Left lung (tissue), 10 donors: ENCODE measurements around the gene SEC23A. TPM values are rescaled to one million over a fixed set of nuclear protein-coding genes. Genes with fewer than 3 reads are reported as not detected.

Experiments
- ATAC-seq: fragments of 200-7000 bp; cut with Tn5 transposase; one replicate; pipeline ENCODE4 v1.9.1; 2020; ENCODE audit warnings: moderate library complexity
- DNase-seq, 4 donors: peaks; one replicate each; pipeline ENCODE4 v3.0.0-alpha.2; 2013 to 2020
- H3K27ac ChIP-seq, 2 donors: fragments of 200-600 bp; sonication (generic) in 1 of 2; one replicate each; pipeline versions ENCODE4 v1.5.0 to v1.8.0; 2020 to 2021
- H3K27me3 ChIP-seq, 2 donors: fragments of 200-600 bp; sonication (generic) in 1 of 2; one replicate each; pipeline versions ENCODE4 v1.5.0 to v1.8.0; 2020 to 2021
- H3K36me3 ChIP-seq, 2 donors: fragments of 200-600 bp; sonication (generic) in 1 of 2; one replicate each; pipeline versions ENCODE4 v1.5.0 to v1.8.0; 2020 to 2021
- H3K4me1 ChIP-seq, 2 donors: fragments of 200-600 bp; one replicate each; pipeline ENCODE4 v1.8.0; 2021
- H3K4me3 ChIP-seq, 2 donors: fragments of 200-600 bp; sonication (generic) in 1 of 2; one replicate each; pipeline versions ENCODE4 v1.5.0 to v1.8.0; 2020 to 2021; ENCODE audit warnings: mild to moderate bottlenecking in 1 of 2
- H3K9me3 ChIP-seq, 2 donors: fragments of 200-600 bp; sonication (generic) in 1 of 2; one replicate each; pipeline versions ENCODE4 v1.5.0 to v1.8.0; 2020 to 2021
- intact Hi-C, 2 donors: fragments of 100-400 bp; cut with DNase I; formaldehyde crosslinking; loops; one replicate each; pipeline versions ENCODE4 v1.11.2 to v1.14.2; 2022
- polyA plus RNA-seq, 6 donors: library from polyadenylated mRNA; unstranded; fragments of 120-200 nt; gene quantifications; one replicate each; pipeline ENCODE4 v1.2.1, GENCODE V29; 2013; ENCODE audit not compliant: insufficient read length in 6 of 6
- total RNA-seq, 2 donors: library from RNA; stranded (reverse); fragmentation: NEBNext Ultra II Directional; extraction: Animal tissue kit (Norgen Biotek cat#: 25700); gene quantifications; one replicate each; pipeline ENCODE4 v1.2.1, GENCODE V29; 2021
- TF ChIP-seq, protein P1 (sequence below), 2 donors: fragments of 200-600 bp; sonication (generic) in 1 of 2; IDR thresholded peaks; one replicate each; pipeline versions ENCODE4 v1.5.0 to v1.8.0; 2021; ENCODE audit warnings: antibody characterized with exemption in 2 of 2
- donor health status: DM: no; HTN: yes; CAD: no.
- donor health status: DM: no; HTN: no; CAD: no.

The SEC23A gene
- total and polyA plus RNA-seq, 8 donors = 59.3 to 81.7 (median 65.0) TPM

DNA sequence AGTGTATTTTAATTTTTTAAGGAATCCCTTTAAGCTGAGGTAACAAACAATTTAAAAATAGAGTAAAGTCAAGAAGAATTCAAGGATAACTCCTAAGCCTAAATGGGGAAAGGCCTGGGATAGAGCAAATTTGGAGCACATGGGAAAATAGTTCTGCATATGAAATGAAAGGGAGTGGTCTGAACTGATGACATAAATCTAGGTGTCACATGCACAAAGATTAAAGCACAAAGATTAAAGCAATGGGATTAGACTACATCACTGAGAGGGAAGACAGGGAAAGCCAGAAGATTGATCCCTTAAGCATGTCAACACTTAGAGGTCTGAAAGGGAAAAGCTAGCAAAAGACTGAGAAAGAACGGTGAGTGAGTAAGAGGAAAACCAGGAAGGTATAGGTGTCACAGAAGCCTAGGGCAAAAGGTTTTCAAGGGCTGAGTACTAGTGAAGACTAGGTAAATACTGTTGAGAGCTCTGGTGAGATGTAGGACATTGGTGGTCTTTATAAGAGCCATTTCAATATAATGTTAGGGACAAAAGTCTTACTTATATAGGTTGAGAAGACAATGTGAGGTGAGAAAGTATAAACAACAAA is 59.6 kb downstream of the SEC23A start:
- peaks cover 2 to 96% of the 10 kb centered on the region in 2 donors for H3K36me3 ChIP-seq
- H3K9me3 ChIP-seq = no peaks in the 10 kb centered on the region
- no peaks in the 10 kb centered on the region for H3K4me1 ChIP-seq
- H3K4me3 ChIP-seq = no peak overlapping the region
- intact Hi-C loops = no loop called here
- no peaks in the 10 kb centered on the region for H3K27me3 ChIP-seq
- TF ChIP-seq, protein P1, sequence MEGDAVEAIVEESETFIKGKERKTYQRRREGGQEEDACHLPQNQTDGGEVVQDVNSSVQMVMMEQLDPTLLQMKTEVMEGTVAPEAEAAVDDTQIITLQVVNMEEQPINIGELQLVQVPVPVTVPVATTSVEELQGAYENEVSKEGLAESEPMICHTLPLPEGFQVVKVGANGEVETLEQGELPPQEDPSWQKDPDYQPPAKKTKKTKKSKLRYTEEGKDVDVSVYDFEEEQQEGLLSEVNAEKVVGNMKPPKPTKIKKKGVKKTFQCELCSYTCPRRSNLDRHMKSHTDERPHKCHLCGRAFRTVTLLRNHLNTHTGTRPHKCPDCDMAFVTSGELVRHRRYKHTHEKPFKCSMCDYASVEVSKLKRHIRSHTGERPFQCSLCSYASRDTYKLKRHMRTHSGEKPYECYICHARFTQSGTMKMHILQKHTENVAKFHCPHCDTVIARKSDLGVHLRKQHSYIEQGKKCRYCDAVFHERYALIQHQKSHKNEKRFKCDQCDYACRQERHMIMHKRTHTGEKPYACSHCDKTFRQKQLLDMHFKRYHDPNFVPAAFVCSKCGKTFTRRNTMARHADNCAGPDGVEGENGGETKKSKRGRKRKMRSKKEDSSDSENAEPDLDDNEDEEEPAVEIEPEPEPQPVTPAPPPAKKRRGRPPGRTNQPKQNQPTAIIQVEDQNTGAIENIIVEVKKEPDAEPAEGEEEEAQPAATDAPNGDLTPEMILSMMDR (IDR thresholded peaks at IDR 0.05) = no peak
- DNase-seq = no peak
- no peak for ATAC-seq
- no peak overlapping the region for H3K27ac ChIP-seq

DNA sequence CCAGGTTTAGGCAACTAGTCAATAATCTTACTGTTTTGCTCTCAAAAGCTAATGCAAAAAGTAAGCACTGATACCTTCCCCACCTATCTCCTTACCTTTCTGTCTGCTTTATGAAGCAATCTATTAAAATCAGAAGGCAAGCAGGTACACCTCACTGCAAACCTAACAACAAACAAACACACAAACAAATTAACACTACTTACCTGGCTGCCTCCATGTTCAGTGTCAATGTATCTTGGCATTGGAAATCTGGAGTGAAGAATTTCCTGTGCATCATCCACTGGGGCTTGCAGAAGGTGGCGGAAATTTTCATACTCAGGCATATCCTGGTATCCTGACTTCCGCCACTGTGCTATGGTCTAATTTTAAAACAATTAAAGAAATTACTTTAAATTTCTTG is 62.5 kb downstream of the SEC23A start:
- no peaks in the 10 kb centered on the region for H3K4me1 ChIP-seq
- intact Hi-C loops = no loop called here
- no peak overlapping the region for H3K4me3 ChIP-seq
- TF ChIP-seq, protein P1 (IDR thresholded peaks at IDR 0.05) = no peak
- H3K9me3 ChIP-seq = no peaks in the 10 kb centered on the region
- H3K27ac ChIP-seq = no peak overlapping the region
- no peaks in the 10 kb centered on the region for H3K27me3 ChIP-seq
- ATAC-seq (no peak), DNase-seq (no peak)
- peaks cover 0 to 96% of the 10 kb centered on the region in 2 donors for H3K36me3 ChIP-seq

DNA sequence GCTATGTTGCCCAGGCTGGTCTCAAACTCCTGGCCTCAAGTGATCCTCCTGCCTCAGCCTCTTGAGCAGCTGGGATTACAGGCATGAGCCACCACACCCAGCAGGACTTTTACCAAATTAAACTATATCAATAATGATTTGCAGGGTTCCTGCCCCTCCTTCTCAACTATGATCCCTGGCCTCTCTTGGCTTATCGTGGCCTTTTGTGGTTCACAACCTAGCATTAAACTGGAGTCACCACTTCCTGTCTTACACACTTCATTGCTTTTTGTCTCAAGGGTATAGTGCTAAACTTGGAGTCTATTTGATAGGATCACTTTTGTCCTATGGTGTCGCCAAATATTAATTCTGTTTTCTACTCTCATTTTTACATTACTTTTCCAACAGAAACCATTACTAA is 64.5 kb downstream of the SEC23A start:
- ATAC-seq (no peak), DNase-seq (no peak)
- Histone ChIP-seq H3K4me3 (no peak overlapping the region), H3K27me3 (no peaks in the 10 kb centered on the region), H3K27ac (no peak overlapping the region), H3K4me1 (no peaks in the 10 kb centered on the region), H3K36me3 (peaks cover 0 to 89% of the 10 kb centered on the region in 2 donors), H3K9me3 (no peaks in the 10 kb centered on the region)
- TF ChIP-seq, protein P1 (IDR thresholded peaks at IDR 0.05) = no peak
- intact Hi-C loops = no loop called here

DNA sequence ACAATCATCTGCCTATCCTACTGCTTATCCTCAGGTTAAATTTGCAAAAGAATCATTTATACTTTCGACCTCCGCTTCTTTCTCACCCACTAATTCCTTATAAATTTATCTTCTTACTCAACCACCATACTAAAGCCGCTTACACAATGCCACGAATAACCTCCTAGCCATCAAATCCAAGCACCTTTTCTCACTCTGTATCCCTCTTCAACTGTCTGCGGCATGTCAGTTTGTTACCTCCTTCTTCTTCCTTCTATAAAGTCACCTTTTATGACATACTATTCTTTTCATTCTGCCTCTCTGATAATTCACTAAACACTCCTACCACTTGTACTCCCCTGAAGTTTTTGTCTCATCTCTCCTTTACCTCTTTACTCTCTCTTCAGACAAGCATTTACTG is 66.3 kb downstream of the SEC23A start:
- peaks cover 0 to 89% of the 10 kb centered on the region in 2 donors for H3K36me3 ChIP-seq
- TF ChIP-seq, protein P1 (IDR thresholded peaks at IDR 0.05) = no peak
- H3K4me3 ChIP-seq = no peak overlapping the region
- H3K27ac ChIP-seq = no peak overlapping the region
- ATAC-seq = no peak
- no peaks in the 10 kb centered on the region for H3K4me1 ChIP-seq
- H3K9me3 ChIP-seq = no peaks in the 10 kb centered on the region
- intact Hi-C loops = no loop called here
- no peaks in the 10 kb centered on the region for H3K27me3 ChIP-seq
- no peak for DNase-seq

DNA sequence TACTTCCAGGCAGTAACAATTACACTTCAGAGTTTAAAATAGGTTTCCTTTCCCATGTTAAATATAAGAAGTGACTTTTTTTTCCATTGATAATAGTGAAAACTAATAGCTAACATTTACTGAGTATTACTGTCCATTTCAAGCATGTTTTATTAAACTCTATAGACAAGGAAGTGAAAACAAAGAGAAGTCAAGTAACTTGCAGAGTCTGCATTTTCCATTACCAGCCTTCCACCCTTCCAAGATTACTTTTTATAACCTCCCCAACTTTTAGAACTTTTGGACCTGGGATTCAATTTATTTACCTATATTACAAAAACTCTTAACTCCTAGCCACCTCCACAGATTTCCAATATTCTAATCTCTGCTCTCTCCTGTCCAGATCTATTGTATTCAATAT is 67.7 kb downstream of the SEC23A start:
- Histone ChIP-seq H3K27ac (no peak overlapping the region), H3K4me1 (no peaks in the 10 kb centered on the region), H3K27me3 (no peaks in the 10 kb centered on the region), H3K36me3 (peaks cover 0 to 93% of the 10 kb centered on the region in 2 donors), H3K9me3 (no peaks in the 10 kb centered on the region), H3K4me3 (no peak overlapping the region)
- TF ChIP-seq, protein P1 (IDR thresholded peaks at IDR 0.05) = no peak
- no peak for DNase-seq
- ATAC-seq = no peak
- intact Hi-C loops = no loop called here
